Stomach (tissue), 4 donors: Measurements from ENCODE around the gene TAAR6.

Experiments
- EP300 ChIP-seq: sonication (generic); formaldehyde crosslinking; IDR thresholded peaks from one replicate; pipeline ENCODE4 v1.6.1; 2017; ENCODE audit warnings: antibody characterized with exemption
- POLR2A ChIP-seq, 4 donors: fragments of 450-650 bp; IDR thresholded peaks; one replicate each; pipeline ENCODE4 v1.6.1; 2016; ENCODE audit warnings: antibody characterized with exemption in 4 of 4, control low read depth in 2 of 4, mild to moderate bottlenecking in 1 of 4, moderate library complexity in 1 of 4
- POLR2AphosphoS5 ChIP-seq, 3 donors: sonication (generic); formaldehyde crosslinking; IDR thresholded peaks; one replicate each; pipeline ENCODE4 v1.6.1; 2016; ENCODE audit warnings: antibody characterized with exemption in 3 of 3
- TF ChIP-seq, protein P1 (sequence below), 7 experiments: fragments of 450-650 bp in 4 of 7; fragments of 200-600 bp in 3 of 7; sonication (generic) in 3 of 7; IDR thresholded peaks; one replicate each; pipeline ENCODE4 v1.5.1; 2016 to 2019; ENCODE audit warnings: antibody characterized with exemption in 7 of 7, control low read depth in 2 of 7, mild to moderate bottlenecking in 1 of 7

DNA sequence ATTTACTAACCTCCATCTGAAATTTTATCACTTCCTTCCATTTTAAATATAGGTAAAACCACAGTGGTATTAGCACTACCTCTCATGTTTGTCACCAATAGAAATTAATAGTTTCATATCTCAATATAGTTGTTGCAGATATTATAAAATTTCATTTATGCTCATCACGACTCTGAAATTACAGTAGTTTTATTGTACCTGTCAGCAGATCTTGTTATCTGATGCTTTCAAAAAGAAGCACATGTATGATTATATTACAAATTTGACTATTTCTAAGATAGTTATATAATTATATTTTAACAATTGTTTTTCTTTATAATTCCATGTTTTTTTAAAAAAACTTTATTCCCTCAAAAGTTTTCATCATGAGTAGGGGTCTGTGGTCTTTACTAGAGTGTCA, 14.6 kb downstream of the TAAR6 start:
- TF ChIP-seq EP300 = no peak
- TF ChIP-seq, protein P1, sequence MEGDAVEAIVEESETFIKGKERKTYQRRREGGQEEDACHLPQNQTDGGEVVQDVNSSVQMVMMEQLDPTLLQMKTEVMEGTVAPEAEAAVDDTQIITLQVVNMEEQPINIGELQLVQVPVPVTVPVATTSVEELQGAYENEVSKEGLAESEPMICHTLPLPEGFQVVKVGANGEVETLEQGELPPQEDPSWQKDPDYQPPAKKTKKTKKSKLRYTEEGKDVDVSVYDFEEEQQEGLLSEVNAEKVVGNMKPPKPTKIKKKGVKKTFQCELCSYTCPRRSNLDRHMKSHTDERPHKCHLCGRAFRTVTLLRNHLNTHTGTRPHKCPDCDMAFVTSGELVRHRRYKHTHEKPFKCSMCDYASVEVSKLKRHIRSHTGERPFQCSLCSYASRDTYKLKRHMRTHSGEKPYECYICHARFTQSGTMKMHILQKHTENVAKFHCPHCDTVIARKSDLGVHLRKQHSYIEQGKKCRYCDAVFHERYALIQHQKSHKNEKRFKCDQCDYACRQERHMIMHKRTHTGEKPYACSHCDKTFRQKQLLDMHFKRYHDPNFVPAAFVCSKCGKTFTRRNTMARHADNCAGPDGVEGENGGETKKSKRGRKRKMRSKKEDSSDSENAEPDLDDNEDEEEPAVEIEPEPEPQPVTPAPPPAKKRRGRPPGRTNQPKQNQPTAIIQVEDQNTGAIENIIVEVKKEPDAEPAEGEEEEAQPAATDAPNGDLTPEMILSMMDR (IDR thresholded peaks at IDR 0.05) = no peak
- TF ChIP-seq POLR2A (IDR thresholded peaks at IDR 0.05) = no peak
- no peak for TF ChIP-seq POLR2AphosphoS5 (IDR thresholded peaks at IDR 0.05)
